Neural crest cell (in vitro differentiated cells): Measurements from ENCODE around the gene ZNF503. TPM values are rescaled to one million over a fixed set of nuclear protein-coding genes. Genes with fewer than 3 reads are reported as not detected.

Experiments
- DNase-seq: peaks from one replicate; pipeline ENCODE4 v3.0.0; 2021; ENCODE audit warnings: low read depth, mixed read lengths, low spot score
- H3K27ac Mint-ChIP-seq: one replicate; pipeline ENCODE4 v1.8.0; 2021; ENCODE audit warnings: mild to moderate bottlenecking, mixed read lengths; ENCODE audit not compliant: unreplicated experiment
- H3K27me3 Mint-ChIP-seq: 2 replicates; pipeline ENCODE4 v1.8.0; 2021; ENCODE audit warnings: low read depth, mild to moderate bottlenecking, mixed read lengths
- H3K36me3 Mint-ChIP-seq: 2 replicates; pipeline ENCODE4 v1.8.0; 2021; ENCODE audit warnings: low read depth, mild to moderate bottlenecking, mixed read lengths
- H3K4me1 Mint-ChIP-seq: 2 replicates; pipeline ENCODE4 v1.8.0; 2021; ENCODE audit warnings: mixed read lengths
- H3K4me3 Mint-ChIP-seq: one replicate; pipeline ENCODE4 v1.8.0; 2021; ENCODE audit warnings: mild to moderate bottlenecking, mixed read lengths
- H3K9me3 Mint-ChIP-seq: 2 replicates; pipeline ENCODE4 v1.8.0; 2021; ENCODE audit warnings: mixed read lengths
- total RNA-seq: library from RNA; stranded (reverse); gene quantifications from 2 replicates; pipeline ENCODE4 v1.2.1, GENCODE V29; 2021
- TF ChIP-seq, protein P1 (sequence below): fragments of 200-600 bp; sonication (generic); conservative IDR thresholded peaks from 2 replicates; pipeline ENCODE4 v1.5.0; 2021; ENCODE audit warnings: antibody characterized with exemption, mild to moderate bottlenecking

The ZNF503 gene
- total RNA-seq, 1 donor from 2014 or later, result 15.9 TPM

- no peaks in the 10 kb centered on the region for H3K9me3 Mint-ChIP-seq
- H3K27me3 Mint-ChIP-seq, result peaks cover 29% of the 10 kb centered on the region
- TF ChIP-seq, protein P1, sequence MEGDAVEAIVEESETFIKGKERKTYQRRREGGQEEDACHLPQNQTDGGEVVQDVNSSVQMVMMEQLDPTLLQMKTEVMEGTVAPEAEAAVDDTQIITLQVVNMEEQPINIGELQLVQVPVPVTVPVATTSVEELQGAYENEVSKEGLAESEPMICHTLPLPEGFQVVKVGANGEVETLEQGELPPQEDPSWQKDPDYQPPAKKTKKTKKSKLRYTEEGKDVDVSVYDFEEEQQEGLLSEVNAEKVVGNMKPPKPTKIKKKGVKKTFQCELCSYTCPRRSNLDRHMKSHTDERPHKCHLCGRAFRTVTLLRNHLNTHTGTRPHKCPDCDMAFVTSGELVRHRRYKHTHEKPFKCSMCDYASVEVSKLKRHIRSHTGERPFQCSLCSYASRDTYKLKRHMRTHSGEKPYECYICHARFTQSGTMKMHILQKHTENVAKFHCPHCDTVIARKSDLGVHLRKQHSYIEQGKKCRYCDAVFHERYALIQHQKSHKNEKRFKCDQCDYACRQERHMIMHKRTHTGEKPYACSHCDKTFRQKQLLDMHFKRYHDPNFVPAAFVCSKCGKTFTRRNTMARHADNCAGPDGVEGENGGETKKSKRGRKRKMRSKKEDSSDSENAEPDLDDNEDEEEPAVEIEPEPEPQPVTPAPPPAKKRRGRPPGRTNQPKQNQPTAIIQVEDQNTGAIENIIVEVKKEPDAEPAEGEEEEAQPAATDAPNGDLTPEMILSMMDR, result no peak
- H3K4me3 Mint-ChIP-seq, result peak within 1 kb of the TSS; percentile 82
- no peak for DNase-seq
- no peaks in the 10 kb centered on the region for H3K36me3 Mint-ChIP-seq
- H3K4me1 Mint-ChIP-seq, result peaks cover 41% of the 10 kb centered on the region
- H3K27ac Mint-ChIP-seq, result no peak within 1 kb of the TSS
Observed at GRCh38 chr10:75431180-75432111, 29.9 kb upstream of the ZNF503 start, which contains the start of gene LRMDA. Gene LRMDA, plus strand, starts transcription at chr10:75431624.

GRCh38 chr10:75430000-75430763 lies 28.6 kb upstream of the ZNF503 start:
- H3K27me3 Mint-ChIP-seq, result peaks cover 29% of the 10 kb centered on the region
- peak overlapping the region; percentile 69 for H3K4me3 Mint-ChIP-seq
- H3K27ac Mint-ChIP-seq, result no peak overlapping the region
- H3K4me1 Mint-ChIP-seq, result peaks cover 41% of the 10 kb centered on the region
- H3K9me3 Mint-ChIP-seq, result no peaks in the 10 kb centered on the region
- TF ChIP-seq, protein P1, result no peak
- H3K36me3 Mint-ChIP-seq, result no peaks in the 10 kb centered on the region
- DNase-seq, result peak; percentile 32

GRCh38 chr10:75429159-75429827 lies 27.7 kb upstream of the ZNF503 start:
- peak overlapping the region; percentile 87 for H3K27ac Mint-ChIP-seq
- no peak for DNase-seq
- H3K4me3 Mint-ChIP-seq, result peak overlapping the region; percentile 69
- H3K9me3 Mint-ChIP-seq, result no peaks in the 10 kb centered on the region
- no peaks in the 10 kb centered on the region for H3K36me3 Mint-ChIP-seq
- H3K4me1 Mint-ChIP-seq, result peaks cover 41% of the 10 kb centered on the region
- H3K27me3 Mint-ChIP-seq, result peaks cover 29% of the 10 kb centered on the region
- TF ChIP-seq, protein P1, result no peak

- peaks cover 41% of the 10 kb centered on the region for H3K4me1 Mint-ChIP-seq
- TF ChIP-seq, protein P1, result no peak
- H3K9me3 Mint-ChIP-seq, result no peaks in the 10 kb centered on the region
- peak overlapping the region; percentile 87 for H3K27ac Mint-ChIP-seq
- H3K27me3 Mint-ChIP-seq, result peaks cover 25% of the 10 kb centered on the region
- peak overlapping the region; percentile 17 for H3K4me3 Mint-ChIP-seq
- DNase-seq, result no peak
- H3K36me3 Mint-ChIP-seq, result no peaks in the 10 kb centered on the region
Observed at GRCh38 chr10:75428434-75429158, 27.0 kb upstream of the ZNF503 start.

GRCh38 chr10:75427951-75428350 lies 26.4 kb upstream of the ZNF503 start:
- Mint-ChIP-seq H3K9me3 (no peaks in the 10 kb centered on the region), H3K36me3 (no peaks in the 10 kb centered on the region), H3K27ac (no peak overlapping the region), H3K4me1 (peaks cover 41% of the 10 kb centered on the region), H3K27me3 (peaks cover 19% of the 10 kb centered on the region), H3K4me3 (peak overlapping the region; percentile 17)
- TF ChIP-seq, protein P1, result no peak
- no peak for DNase-seq
